T-helper 9 cell (primary cell): ENCODE measurements around the gene HOXC6.

Experiments used
- DNase-seq: peaks from one replicate; pipeline ENCODE4 v3.0.0-alpha.2; 2020

HOXC6 gene

GRCh38 chr12:54002915-54003389, 25.3 kb upstream of the HOXC6 start:
- no peak for DNase-seq

- no peak for DNase-seq
These were observed 24.6 kb upstream of the HOXC6 start for GRCh38 chr12:54003625-54004024.

- no peak for DNase-seq
These were observed 24.0 kb upstream of the HOXC6 start for GRCh38 chr12:54004063-54004840.

GRCh38 chr12:54004841-54005530, 23.3 kb upstream of the HOXC6 start:
- no peak for DNase-seq

GRCh38 chr12:54005531-54005852, 22.7 kb upstream of the HOXC6 start:
- DNase-seq = no peak

- DNase-seq = peak; percentile 92
These were observed 22.2 kb upstream of the HOXC6 start for GRCh38 chr12:54005853-54006558.

- no peak for DNase-seq
These were observed 21.6 kb upstream of the HOXC6 start for GRCh38 chr12:54006559-54007220.

GRCh38 chr12:54007538-54008259, 20.5 kb upstream of the HOXC6 start:
- DNase-seq = no peak

- DNase-seq = no peak
These were observed 20.0 kb upstream of the HOXC6 start for GRCh38 chr12:54008260-54008552.

- DNase-seq = no peak
These were observed 18.8 kb upstream of the HOXC6 start for GRCh38 chr12:54009171-54010052.

GRCh38 chr12:54010053-54010971, 17.9 kb upstream of the HOXC6 start:
- no peak for DNase-seq

GRCh38 chr12:54010972-54011664, 17.1 kb upstream of the HOXC6 start:
- no peak for DNase-seq

- DNase-seq = no peak
These were observed 16.3 kb upstream of the HOXC6 start for GRCh38 chr12:54011665-54012532.

- no peak for DNase-seq
These were observed 15.4 kb upstream of the HOXC6 start for GRCh38 chr12:54012631-54013409.

- no peak for DNase-seq
These were observed 13.7 kb upstream of the HOXC6 start for GRCh38 chr12:54014377-54015017.

- no peak for DNase-seq
These were observed 13.0 kb upstream of the HOXC6 start for GRCh38 chr12:54015018-54015931.
